ENCODE measurements around the gene PSEN2. TPM values are rescaled to one million over a fixed set of nuclear protein-coding genes. Genes with fewer than 3 reads are reported as not detected.

PSEN2 gene
- total RNA-seq, 1 donor from 2014 or later: 29.7 TPM

DNA sequence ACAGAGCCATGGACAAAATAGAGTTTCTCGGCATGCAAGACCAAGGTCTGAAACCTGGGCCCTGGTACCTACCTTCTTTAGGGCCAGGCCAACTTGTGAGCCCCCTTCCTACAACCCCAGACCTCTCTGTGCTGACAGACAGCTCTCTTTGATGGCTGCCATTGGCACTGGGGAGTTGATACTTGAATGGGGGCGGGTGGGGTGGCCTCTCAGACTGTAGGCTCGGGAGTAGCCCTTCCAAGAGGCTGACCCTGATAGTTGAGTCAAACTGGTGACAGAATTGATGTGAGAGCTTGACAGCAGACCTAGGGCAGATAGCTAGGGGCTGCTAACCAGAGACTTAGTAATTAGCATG is 44.7 kb upstream of the PSEN2 start:
- TF ChIP-seq, protein P1, sequence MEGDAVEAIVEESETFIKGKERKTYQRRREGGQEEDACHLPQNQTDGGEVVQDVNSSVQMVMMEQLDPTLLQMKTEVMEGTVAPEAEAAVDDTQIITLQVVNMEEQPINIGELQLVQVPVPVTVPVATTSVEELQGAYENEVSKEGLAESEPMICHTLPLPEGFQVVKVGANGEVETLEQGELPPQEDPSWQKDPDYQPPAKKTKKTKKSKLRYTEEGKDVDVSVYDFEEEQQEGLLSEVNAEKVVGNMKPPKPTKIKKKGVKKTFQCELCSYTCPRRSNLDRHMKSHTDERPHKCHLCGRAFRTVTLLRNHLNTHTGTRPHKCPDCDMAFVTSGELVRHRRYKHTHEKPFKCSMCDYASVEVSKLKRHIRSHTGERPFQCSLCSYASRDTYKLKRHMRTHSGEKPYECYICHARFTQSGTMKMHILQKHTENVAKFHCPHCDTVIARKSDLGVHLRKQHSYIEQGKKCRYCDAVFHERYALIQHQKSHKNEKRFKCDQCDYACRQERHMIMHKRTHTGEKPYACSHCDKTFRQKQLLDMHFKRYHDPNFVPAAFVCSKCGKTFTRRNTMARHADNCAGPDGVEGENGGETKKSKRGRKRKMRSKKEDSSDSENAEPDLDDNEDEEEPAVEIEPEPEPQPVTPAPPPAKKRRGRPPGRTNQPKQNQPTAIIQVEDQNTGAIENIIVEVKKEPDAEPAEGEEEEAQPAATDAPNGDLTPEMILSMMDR (IDR thresholded peaks at IDR 0.05; ENCODE audit: insufficient read depth, low read length, poor library complexity, severe bottlenecking): no peak

DNA sequence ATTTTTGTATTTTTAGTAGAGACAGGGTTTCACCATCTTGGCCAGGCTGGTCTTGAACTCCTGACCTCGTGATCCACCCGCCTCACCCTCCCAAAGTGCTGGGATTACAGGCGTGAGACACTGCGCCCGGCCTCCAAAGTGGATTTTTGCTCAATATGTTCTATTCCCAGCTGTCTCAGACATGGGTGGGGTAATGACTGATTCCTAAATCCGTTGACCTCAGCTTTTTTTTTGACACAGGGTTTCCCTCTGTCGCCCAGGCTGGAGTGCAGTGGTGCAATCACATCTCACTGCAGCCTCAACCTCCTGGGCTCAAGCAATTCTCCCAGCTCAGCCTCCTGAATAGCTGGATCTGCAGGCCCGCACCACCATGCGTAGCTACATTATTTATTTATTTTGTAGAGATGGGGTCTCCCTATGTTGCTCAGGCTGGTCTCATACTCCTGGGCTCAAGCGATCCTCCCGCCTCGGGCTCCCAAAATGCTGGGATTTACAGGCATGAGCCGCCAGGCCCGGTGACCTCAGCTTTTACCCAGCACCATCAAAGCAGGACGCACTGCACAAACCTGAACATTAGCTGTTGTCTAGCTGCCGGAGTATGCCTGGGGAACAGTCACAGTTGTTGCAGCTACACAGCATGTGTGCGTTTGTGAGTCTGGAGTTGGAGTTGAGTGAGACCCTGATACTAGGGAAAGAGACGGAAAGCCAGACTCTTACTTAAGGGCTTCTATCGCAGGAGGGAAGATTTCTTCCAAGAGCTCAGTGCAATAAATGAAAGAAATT is 43.7 kb upstream of the PSEN2 start:
- Histone ChIP-seq H3K27me3 (ENCODE audit: control insufficient read depth, insufficient read depth, low read length) (no peaks in the 10 kb centered on the region), H3K36me3 (ENCODE audit: control insufficient read depth, insufficient read depth, low read length) (no peaks in the 10 kb centered on the region), H3K4me3 (ENCODE audit: low read depth, low read length) (no peak overlapping the region)
- no peak for DNase-seq (ENCODE audit: low read depth)
- TF ChIP-seq, protein P1 (IDR thresholded peaks at IDR 0.05; ENCODE audit: insufficient read depth, low read length, poor library complexity, severe bottlenecking): no peak

More for the DNA sequence above, 44.7 kb upstream of the PSEN2 start:
- no peaks in the 10 kb centered on the region for H3K27me3 ChIP-seq (ENCODE audit: control insufficient read depth, insufficient read depth, low read length)
- H3K4me3 ChIP-seq (ENCODE audit: low read depth, low read length): no peak overlapping the region
- H3K36me3 ChIP-seq (ENCODE audit: control insufficient read depth, insufficient read depth, low read length): no peaks in the 10 kb centered on the region
- DNase-seq (ENCODE audit: low read depth): no peak

DNA sequence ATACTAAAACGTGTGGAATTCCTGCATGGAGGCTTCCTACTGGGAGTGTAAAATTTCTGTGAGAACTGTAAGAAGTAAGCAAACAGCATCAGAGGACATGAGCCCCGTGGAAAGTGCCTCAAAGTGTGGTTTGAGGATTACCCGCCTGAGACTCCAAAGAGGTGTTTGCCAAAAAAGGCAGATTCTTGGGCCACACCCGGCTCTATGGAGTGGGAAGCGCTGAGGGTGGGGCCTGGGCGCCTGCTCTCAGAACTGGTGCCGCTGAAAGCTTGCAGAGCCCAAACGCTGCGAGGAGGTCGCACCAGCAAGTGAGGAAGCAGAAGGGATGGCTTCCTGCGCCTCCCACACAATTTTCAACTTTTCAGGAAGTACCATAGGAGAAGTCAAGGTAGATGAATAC is 43.0 kb upstream of the PSEN2 start:
- TF ChIP-seq, protein P1 (IDR thresholded peaks at IDR 0.05; ENCODE audit: insufficient read depth, low read length, poor library complexity, severe bottlenecking): no peak
- no peak overlapping the region for H3K4me3 ChIP-seq (ENCODE audit: low read depth, low read length)
- DNase-seq (ENCODE audit: low read depth): no peak
- no peaks in the 10 kb centered on the region for H3K27me3 ChIP-seq (ENCODE audit: control insufficient read depth, insufficient read depth, low read length)
- no peaks in the 10 kb centered on the region for H3K36me3 ChIP-seq (ENCODE audit: control insufficient read depth, insufficient read depth, low read length)

DNA sequence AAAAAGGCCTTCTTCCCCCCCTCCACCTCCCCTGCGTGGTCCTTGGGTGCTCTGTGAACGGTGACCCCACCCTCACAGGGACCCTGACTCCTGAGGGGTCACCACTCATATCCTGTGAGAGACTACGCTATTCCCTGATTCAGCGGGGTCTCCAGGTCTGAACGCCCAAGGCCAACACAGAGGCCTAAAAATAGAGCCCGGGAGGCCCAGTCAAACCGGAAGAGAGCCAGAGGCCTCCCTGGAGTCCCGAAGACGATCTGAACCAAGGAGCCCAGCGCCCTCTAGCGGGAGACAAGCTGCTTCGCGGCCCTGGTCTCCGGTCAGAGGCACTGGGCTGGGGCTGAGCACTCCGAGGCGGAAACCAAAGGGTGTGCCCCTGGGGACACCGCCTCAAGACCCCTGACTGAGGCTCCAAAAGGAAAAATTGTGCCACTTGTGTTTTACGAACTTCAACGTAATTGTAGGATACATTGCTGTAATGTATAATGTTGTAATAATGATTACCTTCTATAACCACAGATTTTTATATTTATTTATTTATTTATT is 42.4 kb upstream of the PSEN2 start:
- DNase-seq (ENCODE audit: low read depth): peak; percentile 56
- H3K36me3 ChIP-seq (ENCODE audit: control insufficient read depth, insufficient read depth, low read length): no peaks in the 10 kb centered on the region
- H3K27me3 ChIP-seq (ENCODE audit: control insufficient read depth, insufficient read depth, low read length): no peaks in the 10 kb centered on the region
- no peak overlapping the region for H3K4me3 ChIP-seq (ENCODE audit: low read depth, low read length)
- TF ChIP-seq, protein P1 (IDR thresholded peaks at IDR 0.05; ENCODE audit: insufficient read depth, low read length, poor library complexity, severe bottlenecking): peak; percentile 96

DNA sequence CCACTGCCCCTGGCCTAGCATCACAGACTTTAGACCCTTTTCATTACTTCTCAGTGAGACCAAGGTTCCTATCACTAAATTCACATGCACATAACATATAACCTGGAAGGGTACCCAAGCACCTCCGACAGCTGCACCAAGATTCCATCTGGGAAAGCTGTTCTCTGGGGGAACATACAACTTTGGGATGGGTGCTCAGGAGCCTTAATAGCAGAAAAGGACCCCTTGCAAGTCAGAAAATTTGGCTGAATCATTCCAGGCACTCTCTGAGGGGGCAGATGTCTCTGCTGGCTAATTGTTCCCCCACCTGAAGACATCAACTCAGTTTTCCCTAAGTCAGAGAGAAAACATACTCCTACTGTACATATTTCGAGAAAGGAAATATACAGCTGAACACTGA is 41.3 kb upstream of the PSEN2 start:
- Histone ChIP-seq H3K36me3 (ENCODE audit: control insufficient read depth, insufficient read depth, low read length) (no peaks in the 10 kb centered on the region), H3K27me3 (ENCODE audit: control insufficient read depth, insufficient read depth, low read length) (no peaks in the 10 kb centered on the region), H3K4me3 (ENCODE audit: low read depth, low read length) (no peak overlapping the region)
- TF ChIP-seq, protein P1 (IDR thresholded peaks at IDR 0.05; ENCODE audit: insufficient read depth, low read length, poor library complexity, severe bottlenecking): no peak
- DNase-seq (ENCODE audit: low read depth): no peak

Data from kidney epithelial cell (primary cell).